ENCODE data around the gene HRK. TPM values are rescaled to one million over a fixed set of nuclear protein-coding genes. Genes with fewer than 3 reads are reported as not detected.

The HRK gene
- total and polyA plus RNA-seq, 2 of the 4 experiments (the other 2 are of a cell fraction), result not detected

DNA sequence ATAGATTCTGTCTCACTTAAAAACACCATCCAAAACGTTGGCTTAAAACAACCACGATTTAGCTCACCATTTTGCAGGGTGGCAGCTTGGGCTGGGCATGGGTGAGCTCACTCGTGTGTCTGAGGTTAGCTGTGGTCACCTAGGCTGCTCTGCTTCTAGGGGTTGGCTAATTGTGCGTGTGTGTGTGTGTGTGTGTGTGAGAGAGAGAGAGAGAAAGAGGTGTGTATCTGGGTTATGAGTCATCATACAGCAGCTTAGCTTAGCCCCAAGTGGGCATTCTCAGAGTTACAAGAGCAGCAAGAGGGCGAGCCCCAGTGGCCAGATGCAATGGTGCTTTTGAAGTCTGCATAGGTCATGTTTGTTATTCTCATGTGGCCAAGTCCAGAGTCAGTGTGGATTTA lies 35.5 kb upstream of the HRK start:
- POLR2A ChIA-PET (ENCODE audit: unreplicated experiment), result no interaction called here
- H2BK15ac ChIP-seq (ENCODE audit: low read depth, low read length), result no peak overlapping the region
- 0 out of 2 replicates have a peak overlapping the region, but pooled peaks have one; percentile 42 for H3K4ac ChIP-seq (ENCODE audit: low read depth, low read length)
- H3K4me1 ChIP-seq (ENCODE audit: control insufficient read depth, insufficient read depth, low read length), result peaks cover 7% of the 10 kb centered on the region
- H3K18ac ChIP-seq (ENCODE audit: low read depth, low read length), result no peak overlapping the region
- BruUV-seq (replicated peaks), result no TSS peak
- 20% methylated on average over 1 of the region's 5 CpGs; no CpG with 5 or more reads in 1 of the 2 experiments for WGBS, 2 experiments (ENCODE audit: extremely low coverage in 2 of 2, insufficient read length in 1 of 2)
- H3K23ac ChIP-seq (ENCODE audit: low read depth, low read length), result no peak overlapping the region
- H2AFZ ChIP-seq (replicated peaks; ENCODE audit: low read length, poor library complexity), result peak overlapping the region; percentile 17
- peaks cover 58% of the 10 kb centered on the region for H4K20me1 ChIP-seq (ENCODE audit: insufficient read depth, low read length)
- H4K91ac ChIP-seq (ENCODE audit: insufficient read depth, low read depth, low read length), result no peak overlapping the region
- H3K27ac ChIP-seq (ENCODE audit: insufficient read depth, low read length), result no peak overlapping the region
- no peak overlapping the region for H3K56ac ChIP-seq (ENCODE audit: extremely low read depth, insufficient read depth, low read length)
- H3K4me3 ChIP-seq (ENCODE audit: insufficient read depth, low read depth, low read length), result no peak overlapping the region
- H2BK120ac ChIP-seq (ENCODE audit: low read depth, low read length), result no peak overlapping the region
- H2AK9ac ChIP-seq (replicated peaks; ENCODE audit: low read depth, low read length, poor library complexity), result no peak overlapping the region
- H3K14ac ChIP-seq (replicated peaks; ENCODE audit: low read depth, low read length), result no peak overlapping the region
- H3K27me3 ChIP-seq (ENCODE audit: control insufficient read depth, insufficient read depth, low read length), result no peaks in the 10 kb centered on the region
- no peak overlapping the region for H2AK5ac ChIP-seq (ENCODE audit: low read depth, low read length)
- H4K5ac ChIP-seq (ENCODE audit: low read depth, low read length), result no peak overlapping the region
- H3K36me3 ChIP-seq (ENCODE audit: control insufficient read depth, insufficient read depth, low read length), result peaks cover 2% of the 10 kb centered on the region; the same call in 1 of the 2 replicates
- intact Hi-C loops (cut with micrococcal nuclease), result loop anchor here (5.0 kb wide), 1 partner anchor 66 kb away; no protein-coding TSS in a partner anchor
- H2BK20ac ChIP-seq (ENCODE audit: low read depth, low read length), result no peak overlapping the region
- CTCF ChIA-PET, result interaction anchor here (0.7 kb wide), 1 partner anchor 57 kb away, joined by 4 read pairs; no protein-coding TSS in a partner anchor
- peak overlapping the region; percentile 41 for H2BK5ac ChIP-seq (ENCODE audit: low read depth, low read length, poor library complexity, severe bottlenecking)
- TF ChIP-seq CEBPB (IDR thresholded peaks at IDR 0.05; ENCODE audit: low read depth, low read length), result no peak
- TF ChIP-seq, protein P1, sequence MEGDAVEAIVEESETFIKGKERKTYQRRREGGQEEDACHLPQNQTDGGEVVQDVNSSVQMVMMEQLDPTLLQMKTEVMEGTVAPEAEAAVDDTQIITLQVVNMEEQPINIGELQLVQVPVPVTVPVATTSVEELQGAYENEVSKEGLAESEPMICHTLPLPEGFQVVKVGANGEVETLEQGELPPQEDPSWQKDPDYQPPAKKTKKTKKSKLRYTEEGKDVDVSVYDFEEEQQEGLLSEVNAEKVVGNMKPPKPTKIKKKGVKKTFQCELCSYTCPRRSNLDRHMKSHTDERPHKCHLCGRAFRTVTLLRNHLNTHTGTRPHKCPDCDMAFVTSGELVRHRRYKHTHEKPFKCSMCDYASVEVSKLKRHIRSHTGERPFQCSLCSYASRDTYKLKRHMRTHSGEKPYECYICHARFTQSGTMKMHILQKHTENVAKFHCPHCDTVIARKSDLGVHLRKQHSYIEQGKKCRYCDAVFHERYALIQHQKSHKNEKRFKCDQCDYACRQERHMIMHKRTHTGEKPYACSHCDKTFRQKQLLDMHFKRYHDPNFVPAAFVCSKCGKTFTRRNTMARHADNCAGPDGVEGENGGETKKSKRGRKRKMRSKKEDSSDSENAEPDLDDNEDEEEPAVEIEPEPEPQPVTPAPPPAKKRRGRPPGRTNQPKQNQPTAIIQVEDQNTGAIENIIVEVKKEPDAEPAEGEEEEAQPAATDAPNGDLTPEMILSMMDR (conservative IDR thresholded peaks at IDR 0.05; ENCODE audit: low read depth, low read length), result peak; percentile 39
- no peak for TF ChIP-seq MAFK (IDR thresholded peaks at IDR 0.05; ENCODE audit: low read depth, low read length)
- TF ChIP-seq RFX5 (IDR thresholded peaks at IDR 0.05; ENCODE audit: low read depth, low read length), result no peak
- TF ChIP-seq SMC3 (IDR thresholded peaks at IDR 0.05; ENCODE audit: low read depth, low read length), result peak; percentile 26; the same call in 1 of the 2 replicates
- TF ChIP-seq NFE2L2 (IDR thresholded peaks at IDR 0.05; ENCODE audit: low read depth, low read length), result no peak
- TF ChIP-seq POLR2A (IDR thresholded peaks at IDR 0.05; ENCODE audit: low read depth, low read length), result no peak
- TF ChIP-seq RCOR1 (IDR thresholded peaks at IDR 0.05; ENCODE audit: insufficient replicate concordance, low read length), result no peak
- TF ChIP-seq MXI1 (IDR thresholded peaks at IDR 0.05; ENCODE audit: borderline replicate concordance, low read depth, low read length), result no peak
- TF ChIP-seq, protein P2, sequence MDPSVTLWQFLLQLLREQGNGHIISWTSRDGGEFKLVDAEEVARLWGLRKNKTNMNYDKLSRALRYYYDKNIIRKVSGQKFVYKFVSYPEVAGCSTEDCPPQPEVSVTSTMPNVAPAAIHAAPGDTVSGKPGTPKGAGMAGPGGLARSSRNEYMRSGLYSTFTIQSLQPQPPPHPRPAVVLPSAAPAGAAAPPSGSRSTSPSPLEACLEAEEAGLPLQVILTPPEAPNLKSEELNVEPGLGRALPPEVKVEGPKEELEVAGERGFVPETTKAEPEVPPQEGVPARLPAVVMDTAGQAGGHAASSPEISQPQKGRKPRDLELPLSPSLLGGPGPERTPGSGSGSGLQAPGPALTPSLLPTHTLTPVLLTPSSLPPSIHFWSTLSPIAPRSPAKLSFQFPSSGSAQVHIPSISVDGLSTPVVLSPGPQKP (IDR thresholded peaks at IDR 0.05; ENCODE audit: borderline replicate concordance, low read depth, low read length), result no peak
- peak; percentile 39; the same call in 1 of the 2 replicates for TF ChIP-seq RAD21 (IDR thresholded peaks at IDR 0.05; ENCODE audit: low read length)
- TF ChIP-seq CHD1 (IDR thresholded peaks at IDR 0.05; ENCODE audit: low read depth, low read length), result no peak
- TF ChIP-seq MAZ (IDR thresholded peaks at IDR 0.05; ENCODE audit: borderline replicate concordance, low read depth, low read length), result no peak
- peak; percentile 76 for TF ChIP-seq FOS (IDR thresholded peaks at IDR 0.05; ENCODE audit: low read depth, low read length)
- peak; percentile 56 for TF ChIP-seq BHLHE40 (IDR thresholded peaks at IDR 0.05; ENCODE audit: low read depth, low read length)
- TF ChIP-seq, protein P3, sequence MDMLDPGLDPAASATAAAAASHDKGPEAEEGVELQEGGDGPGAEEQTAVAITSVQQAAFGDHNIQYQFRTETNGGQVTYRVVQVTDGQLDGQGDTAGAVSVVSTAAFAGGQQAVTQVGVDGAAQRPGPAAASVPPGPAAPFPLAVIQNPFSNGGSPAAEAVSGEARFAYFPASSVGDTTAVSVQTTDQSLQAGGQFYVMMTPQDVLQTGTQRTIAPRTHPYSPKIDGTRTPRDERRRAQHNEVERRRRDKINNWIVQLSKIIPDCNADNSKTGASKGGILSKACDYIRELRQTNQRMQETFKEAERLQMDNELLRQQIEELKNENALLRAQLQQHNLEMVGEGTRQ (IDR thresholded peaks at IDR 0.05; ENCODE audit: low read depth, low read length), result no peak
- dilution Hi-C loops (cut with HindIII; ENCODE audit: low sequenced_read_pairs, unreplicated experiment), result no loop called here
- peaks cover 15% of the 10 kb centered on the region for H3K9me1 ChIP-seq (ENCODE audit: insufficient read depth, low read length)
- peak; percentile 84 for DNase-seq
- no peak overlapping the region for H4K8ac ChIP-seq (ENCODE audit: low read depth in 2 of 2, low read length in 2 of 2)
- peaks cover 28 to 82% of the 10 kb centered on the region in 2 experiments for H3K79me1 ChIP-seq (ENCODE audit: low read depth in 1 of 2, low read length in 2 of 2)
- no peaks in the 10 kb centered on the region for H3K9me3 ChIP-seq (ENCODE audit: control insufficient read depth, insufficient read depth, low read length)
- ATAC-seq (ENCODE audit: low read depth), result peak; percentile 89
- in situ Hi-C loops (cut with MboI; ENCODE audit: low sequenced_read_pairs), result no loop called here
- no peak overlapping the region for H3K9ac ChIP-seq (ENCODE audit: low read depth, low read length)
- H3K4me2 ChIP-seq (ENCODE audit: low read depth, low read length), result no peak overlapping the region

Data from IMR-90 (cell line).